ENCODE measurements around the gene SCNN1B.

- TF ChIP-seq EP300 (conservative IDR thresholded peaks at IDR 0.05; ENCODE audit: poor library complexity, severe bottlenecking) (no peak), SMC3 (conservative IDR thresholded peaks at IDR 0.05; ENCODE audit: poor library complexity) (no peak)
- TF ChIP-seq, protein P1, sequence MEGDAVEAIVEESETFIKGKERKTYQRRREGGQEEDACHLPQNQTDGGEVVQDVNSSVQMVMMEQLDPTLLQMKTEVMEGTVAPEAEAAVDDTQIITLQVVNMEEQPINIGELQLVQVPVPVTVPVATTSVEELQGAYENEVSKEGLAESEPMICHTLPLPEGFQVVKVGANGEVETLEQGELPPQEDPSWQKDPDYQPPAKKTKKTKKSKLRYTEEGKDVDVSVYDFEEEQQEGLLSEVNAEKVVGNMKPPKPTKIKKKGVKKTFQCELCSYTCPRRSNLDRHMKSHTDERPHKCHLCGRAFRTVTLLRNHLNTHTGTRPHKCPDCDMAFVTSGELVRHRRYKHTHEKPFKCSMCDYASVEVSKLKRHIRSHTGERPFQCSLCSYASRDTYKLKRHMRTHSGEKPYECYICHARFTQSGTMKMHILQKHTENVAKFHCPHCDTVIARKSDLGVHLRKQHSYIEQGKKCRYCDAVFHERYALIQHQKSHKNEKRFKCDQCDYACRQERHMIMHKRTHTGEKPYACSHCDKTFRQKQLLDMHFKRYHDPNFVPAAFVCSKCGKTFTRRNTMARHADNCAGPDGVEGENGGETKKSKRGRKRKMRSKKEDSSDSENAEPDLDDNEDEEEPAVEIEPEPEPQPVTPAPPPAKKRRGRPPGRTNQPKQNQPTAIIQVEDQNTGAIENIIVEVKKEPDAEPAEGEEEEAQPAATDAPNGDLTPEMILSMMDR (IDR thresholded peaks at IDR 0.05; ENCODE audit: poor library complexity, severe bottlenecking) = no peak
Observed at GRCh38 chr16:23367564-23367963, 65.5 kb downstream of the SCNN1B start.
